CD14-positive monocyte (primary cell): Measurements from ENCODE around the gene NAA40. TPM values are rescaled to one million over a fixed set of nuclear protein-coding genes. Genes with fewer than 3 reads are reported as not detected.

Experiments
- DNase-seq, 3 donors: peaks; one replicate each; pipeline ENCODE4 v3.0.0-alpha.2; 2011 to 2022
- H2AFZ ChIP-seq: 2 replicates; pipeline ENCODE4 v1.6.0; 2012; ENCODE audit warnings: mild to moderate bottlenecking, low read depth, low read length, inconsistent platforms; ENCODE audit not compliant: insufficient read depth, poor library complexity, severe bottlenecking
- H3K27ac ChIP-seq, 2 donors: 1 replicate in 1 of 2; 2 replicates in 1 of 2; pipeline ENCODE4 v1.5.1; 2012 to 2013; ENCODE audit warnings: low read length in 2 of 2, control low read depth in 1 of 2, inconsistent platforms in 1 of 2, low read depth in 1 of 2, mild to moderate bottlenecking in 1 of 2
- H3K27me3 ChIP-seq, 2 donors: one replicate each; pipeline versions ENCODE4 v1.6.0 to v1.6.1; 2011 to 2013; ENCODE audit warnings: low read length in 2 of 2; ENCODE audit not compliant: control insufficient read depth in 2 of 2, insufficient read depth in 2 of 2
- H3K36me3 ChIP-seq, 2 donors: replicated peaks in 1 of 2; 1 replicate in 1 of 2; 2 replicates in 1 of 2; pipeline versions ENCODE4 v1.5.1 to v1.6.1; 2012 to 2013; ENCODE audit warnings: low read length in 2 of 2, control low read depth in 1 of 2, inconsistent platforms in 1 of 2, mild to moderate bottlenecking in 1 of 2; ENCODE audit not compliant: insufficient read depth in 2 of 2, control insufficient read depth in 1 of 2
- H3K4me1 ChIP-seq, 2 donors: 1 replicate in 1 of 2; 2 replicates in 1 of 2; pipeline versions ENCODE4 v1.5.1 to v1.6.1; 2012 to 2013; ENCODE audit warnings: low read length in 2 of 2, control low read depth in 1 of 2, inconsistent platforms in 1 of 2, mild to moderate bottlenecking in 1 of 2, moderate library complexity in 1 of 2; ENCODE audit not compliant: insufficient read depth in 2 of 2, control insufficient read depth in 1 of 2
- H3K4me2 ChIP-seq: replicated peaks from 2 replicates; pipeline ENCODE3; 2012; ENCODE audit warnings: low read length, moderate library complexity, mild to moderate bottlenecking; ENCODE audit not compliant: poor library complexity, severe bottlenecking; ENCODE audit errors: extremely low read depth
- H3K4me3 ChIP-seq, 3 experiments: fragments of 200-600 bp in 1 of 3; sonication (generic) in 1 of 3; replicated peaks in 1 of 3; 1 replicate in 2 of 3; 2 replicates in 1 of 3; pipeline ENCODE4 v1.5.1; 2011 to 2013; ENCODE audit warnings: low read length in 3 of 3, mild to moderate bottlenecking in 3 of 3, control low read depth in 2 of 3, low read depth in 2 of 3, inconsistent platforms in 1 of 3, moderate library complexity in 1 of 3
- H3K79me2 ChIP-seq: 2 replicates; pipeline ENCODE4 v1.6.0; 2012; ENCODE audit warnings: mild to moderate bottlenecking, control low read depth, inconsistent platforms, low read length, moderate library complexity; ENCODE audit not compliant: insufficient read depth
- H3K9ac ChIP-seq: 2 replicates; pipeline ENCODE4 v1.6.0; 2017; ENCODE audit warnings: low read length, mild to moderate bottlenecking; ENCODE audit not compliant: insufficient read depth, poor library complexity, severe bottlenecking
- H3K9me3 ChIP-seq, 2 donors: replicated peaks in 1 of 2; 1 replicate in 1 of 2; 2 replicates in 1 of 2; pipeline versions ENCODE4 v1.5.1 to v1.6.1; 2012 to 2013; ENCODE audit warnings: low read length in 2 of 2, control low read depth in 1 of 2; ENCODE audit not compliant: control insufficient read depth in 1 of 2, insufficient read depth in 1 of 2
- H4K20me1 ChIP-seq: 2 replicates; pipeline ENCODE4 v1.6.0; 2012; ENCODE audit warnings: mild to moderate bottlenecking, low read length, control low read depth, moderate library complexity; ENCODE audit not compliant: insufficient read depth
- H3K27ac Mint-ChIP-seq, 7 donors: one replicate each; pipeline ENCODE4 v1.8.0; 2020; ENCODE audit warnings: mild to moderate bottlenecking in 7 of 7, mixed read lengths in 7 of 7, moderate library complexity in 6 of 7, inconsistent platforms in 2 of 7
- H3K27me3 Mint-ChIP-seq, 3 donors: one replicate each; pipeline ENCODE4 v1.8.0; 2021 to 2022; ENCODE audit warnings: low read depth in 3 of 3, mild to moderate bottlenecking in 3 of 3, mixed read lengths in 3 of 3, moderate library complexity in 3 of 3, inconsistent platforms in 1 of 3
- H3K36me3 Mint-ChIP-seq, 2 donors: one replicate each; pipeline ENCODE4 v1.8.0; 2020; ENCODE audit warnings: mixed read lengths in 2 of 2, inconsistent platforms in 1 of 2, mild to moderate bottlenecking in 1 of 2
- H3K4me1 Mint-ChIP-seq: one replicate; pipeline ENCODE4 v1.8.0; 2020; ENCODE audit warnings: mild to moderate bottlenecking, mixed read lengths
- H3K4me3 Mint-ChIP-seq, 2 donors: one replicate each; pipeline ENCODE4 v1.8.0; 2020; ENCODE audit warnings: mild to moderate bottlenecking in 2 of 2, mixed read lengths in 2 of 2, moderate library complexity in 1 of 2
- H3K9me3 Mint-ChIP-seq, 7 donors: one replicate each; pipeline ENCODE4 v1.8.0; 2020 to 2022; ENCODE audit warnings: mixed read lengths in 7 of 7, mild to moderate bottlenecking in 6 of 7, moderate library complexity in 6 of 7, inconsistent platforms in 2 of 7
- whole genome bisulfite sequencing: methylation state at CpG from one replicate; pipeline ENCODE4 v1.1.5; 2013; ENCODE audit warnings: missing lambda C conversion rate; ENCODE audit not compliant: insufficient coverage; 5-methylcytosine and 5-hydroxymethylcytosine counted together
- intact Hi-C, 2 donors: fragments of 100-400 bp; cut with micrococcal nuclease; formaldehyde crosslinking; loops; one replicate each; pipeline versions ENCODE4 v1.15.0 to v1.15.1; 2023
- polyA plus RNA-seq, 3 donors: library from polyadenylated mRNA; depleted of rRNA in 1 of 3; unstranded in 2 of 3; stranded (reverse) in 1 of 3; fragments of 300-500 nt in 2 of 3; fragments of >200 nt in 1 of 3; fragmentation: Illumina TruSeq in 2 of 3; gene quantifications; 1 replicate in 2 of 3; 2 replicates in 1 of 3; pipeline ENCODE4 v1.2.3, GENCODE V29; 2012 to 2021
- TF ChIP-seq, protein P1 (sequence below): fragments of 200-600 bp; IDR thresholded peaks from one replicate; pipeline ENCODE4 v1.8.0; 2022; ENCODE audit warnings: antibody characterized with exemption, mild to moderate bottlenecking

The NAA40 gene
- polyA plus RNA-seq, 3 donors, result 1.5 to 14.5 (median 1.6) TPM

DNA sequence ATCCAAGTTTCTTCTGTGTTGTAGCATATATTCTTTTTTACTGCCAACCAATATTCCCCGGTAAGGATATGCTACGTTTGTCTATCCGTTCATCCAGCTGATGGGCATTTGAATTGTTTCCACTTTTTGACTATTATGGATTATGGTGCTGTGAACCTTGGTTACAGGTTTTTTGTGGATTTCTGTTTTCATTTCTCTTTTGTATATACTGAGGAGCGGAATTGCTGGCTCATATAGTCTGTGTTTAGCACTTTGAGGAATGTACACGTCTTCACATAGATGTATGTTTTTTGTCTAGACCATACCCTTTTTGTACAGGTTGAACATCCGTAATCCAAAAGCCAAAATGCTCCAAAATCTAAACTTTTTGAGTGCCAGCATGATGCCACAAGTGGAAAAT, 45.4 kb upstream of the NAA40 start:
- Histone ChIP-seq H3K9me3 (no peaks in the 10 kb centered on the region), H3K36me3 (peaks cover 54 to 84% of the 10 kb centered on the region in 2 donors), H3K79me2 (peaks cover 82% of the 10 kb centered on the region), H3K27ac (peak overlapping the region in 1 of 2 donors; percentile 3), H3K4me3 (no peak overlapping the region), H2AFZ (no peak overlapping the region), H3K27me3 (no peaks in the 10 kb centered on the region), H3K4me2 (no peak overlapping the region), H4K20me1 (peaks cover 100% of the 10 kb centered on the region), H3K9ac (no peak overlapping the region), H3K4me1 (peaks cover 19 to 23% of the 10 kb centered on the region in 2 donors)
- peaks cover 50 to 68% of the 10 kb centered on the region in 2 donors for H3K36me3 Mint-ChIP-seq
- intact Hi-C loops, result no loop called here
- H3K4me3 Mint-ChIP-seq, result no peak overlapping the region
- peaks cover 43% of the 10 kb centered on the region for H3K4me1 Mint-ChIP-seq
- 100% methylated on average over 1 of the region's 6 CpGs for WGBS
- no peaks in the 10 kb centered on the region for H3K9me3 Mint-ChIP-seq
- DNase-seq, result no peak
- TF ChIP-seq, protein P1, sequence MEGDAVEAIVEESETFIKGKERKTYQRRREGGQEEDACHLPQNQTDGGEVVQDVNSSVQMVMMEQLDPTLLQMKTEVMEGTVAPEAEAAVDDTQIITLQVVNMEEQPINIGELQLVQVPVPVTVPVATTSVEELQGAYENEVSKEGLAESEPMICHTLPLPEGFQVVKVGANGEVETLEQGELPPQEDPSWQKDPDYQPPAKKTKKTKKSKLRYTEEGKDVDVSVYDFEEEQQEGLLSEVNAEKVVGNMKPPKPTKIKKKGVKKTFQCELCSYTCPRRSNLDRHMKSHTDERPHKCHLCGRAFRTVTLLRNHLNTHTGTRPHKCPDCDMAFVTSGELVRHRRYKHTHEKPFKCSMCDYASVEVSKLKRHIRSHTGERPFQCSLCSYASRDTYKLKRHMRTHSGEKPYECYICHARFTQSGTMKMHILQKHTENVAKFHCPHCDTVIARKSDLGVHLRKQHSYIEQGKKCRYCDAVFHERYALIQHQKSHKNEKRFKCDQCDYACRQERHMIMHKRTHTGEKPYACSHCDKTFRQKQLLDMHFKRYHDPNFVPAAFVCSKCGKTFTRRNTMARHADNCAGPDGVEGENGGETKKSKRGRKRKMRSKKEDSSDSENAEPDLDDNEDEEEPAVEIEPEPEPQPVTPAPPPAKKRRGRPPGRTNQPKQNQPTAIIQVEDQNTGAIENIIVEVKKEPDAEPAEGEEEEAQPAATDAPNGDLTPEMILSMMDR, result no peak
- peaks cover 0 to 4% (median 2%) of the 10 kb centered on the region in 3 donors for H3K27me3 Mint-ChIP-seq
- no peak overlapping the region for H3K27ac Mint-ChIP-seq

DNA sequence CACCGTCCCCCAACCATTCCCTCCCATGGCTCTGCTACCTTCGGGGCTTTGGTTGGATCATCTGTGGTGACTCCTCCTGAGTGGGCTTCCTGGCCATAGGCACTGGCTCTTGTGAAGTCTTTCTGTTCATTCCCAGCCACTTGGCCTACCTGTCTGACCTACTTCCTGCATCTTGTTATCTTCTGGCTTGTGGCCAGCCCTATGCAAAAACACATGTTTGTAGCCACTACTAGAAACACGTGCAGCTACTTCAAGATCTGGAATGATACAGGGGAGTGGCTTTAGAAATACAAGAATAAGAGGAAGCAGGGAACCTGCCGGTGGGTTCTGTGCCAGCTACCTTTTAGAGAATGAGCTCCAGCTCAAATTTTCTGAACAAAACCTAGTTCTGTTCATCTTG, 42.7 kb upstream of the NAA40 start:
- no peak for DNase-seq
- 95% methylated on average over 3 of the region's 4 CpGs for WGBS
- H3K79me2 ChIP-seq, result peaks cover 55% of the 10 kb centered on the region
- H3K4me3 ChIP-seq, result no peak overlapping the region
- peaks cover 70 to 90% of the 10 kb centered on the region in 2 donors for H3K36me3 ChIP-seq
- no peak overlapping the region for H3K9ac ChIP-seq
- no peaks in the 10 kb centered on the region for H3K9me3 ChIP-seq
- H3K27ac Mint-ChIP-seq, result peak overlapping the region in 1 of 7 donors; percentile 43
- peaks cover 15% of the 10 kb centered on the region for H3K4me1 Mint-ChIP-seq
- TF ChIP-seq, protein P1, result no peak
- peaks cover 0 to 4% (median 0%) of the 10 kb centered on the region in 3 donors for H3K27me3 Mint-ChIP-seq
- H3K4me1 ChIP-seq, result peaks cover 0 to 7% of the 10 kb centered on the region in 2 donors
- no peak overlapping the region for H3K4me2 ChIP-seq
- no peak overlapping the region for H3K4me3 Mint-ChIP-seq
- no peaks in the 10 kb centered on the region for H3K27me3 ChIP-seq
- no peak overlapping the region for H2AFZ ChIP-seq
- H3K27ac ChIP-seq, result no peak overlapping the region
- H4K20me1 ChIP-seq, result peaks cover 100% of the 10 kb centered on the region
- no peaks in the 10 kb centered on the region for H3K9me3 Mint-ChIP-seq
- peaks cover 65 to 81% of the 10 kb centered on the region in 2 donors for H3K36me3 Mint-ChIP-seq
- intact Hi-C loops, result no loop called here
